Uterus (tissue), 4 donors: Measurements from ENCODE around the gene DDX24. TPM values are rescaled to one million over a fixed set of nuclear protein-coding genes. Genes with fewer than 3 reads are reported as not detected.

Source experiments
- DNase-seq, 2 donors: peaks; one replicate each; pipeline ENCODE4 v3.0.0-alpha.2; 2019 to 2020
- H3K27ac ChIP-seq, 2 donors: fragments of 200-600 bp; sonication (generic); 1 replicate in 1 of 2; 2 replicates in 1 of 2; pipeline ENCODE4 v1.5.1; 2016 to 2018
- H3K27me3 ChIP-seq, 2 donors: fragments of 200-600 bp; sonication (generic); one replicate each; pipeline ENCODE4 v1.5.1; 2018 to 2019; ENCODE audit warnings: control low read depth in 1 of 2
- H3K36me3 ChIP-seq, 2 donors: fragments of 200-600 bp; sonication (generic); one replicate each; pipeline ENCODE4 v1.5.1; 2019; ENCODE audit warnings: control low read depth in 1 of 2
- H3K4me1 ChIP-seq, 2 donors: fragments of 200-600 bp; sonication (generic); one replicate each; pipeline ENCODE4 v1.5.1; 2018 to 2019; ENCODE audit warnings: control low read depth in 1 of 2
- H3K4me3 ChIP-seq, 2 donors: fragments of 200-600 bp; sonication (generic); 1 replicate in 1 of 2; 2 replicates in 1 of 2; pipeline ENCODE4 v1.5.1; 2018 to 2019; ENCODE audit warnings: mild to moderate bottlenecking in 1 of 2
- H3K9me3 ChIP-seq, 2 donors: fragments of 200-600 bp; sonication (generic); one replicate each; pipeline ENCODE4 v1.5.1; 2019; ENCODE audit warnings: control low read depth in 1 of 2
- CTCF ChIP-seq, 4 experiments: fragments of 200-600 bp in 2 of 4; fragments of 450-650 bp in 2 of 4; sonication (generic) in 2 of 4; IDR thresholded peaks; one replicate each; pipeline ENCODE4 v1.5.1; 2016 to 2019; ENCODE audit warnings: antibody characterized with exemption in 4 of 4, mild to moderate bottlenecking in 2 of 4, moderate library complexity in 1 of 4
- POLR2A ChIP-seq, 2 donors: fragments of 450-650 bp; IDR thresholded peaks; one replicate each; pipeline ENCODE4 v1.6.1; 2016; ENCODE audit warnings: antibody characterized with exemption in 2 of 2, mild to moderate bottlenecking in 1 of 2, moderate library complexity in 1 of 2
- intact Hi-C: fragments of 100-400 bp; cut with DNase I; formaldehyde crosslinking; loops from one replicate; pipeline ENCODE4 v1.15.1; 2023; ENCODE audit warnings: low total_unique reads
- total RNA-seq, 4 donors: library from RNA; depleted of rRNA in 3 of 4; stranded (reverse); fragments of >200 nt in 3 of 4; gene quantifications; one replicate each; pipeline versions ENCODE4 v1.1.0 to v1.2.4, GENCODE V29; 2014 to 2023
- donor health status: DM: yes; HTN: yes; CAD: no.

Gene DDX24
- total RNA-seq, 4 donors from 2014 or later: 55.6 to 223 (median 116) TPM

GRCh38 chr14:94010625-94011024, 70.4 kb downstream of the DDX24 start:
- Histone ChIP-seq H3K27me3 (no peaks in the 10 kb centered on the region), H3K9me3 (no peaks in the 10 kb centered on the region), H3K27ac (no peak overlapping the region), H3K4me1 (no peaks in the 10 kb centered on the region), H3K36me3 (no peaks in the 10 kb centered on the region), H3K4me3 (no peak overlapping the region)
- DNase-seq: no peak
- no peak for TF ChIP-seq CTCF (IDR thresholded peaks at IDR 0.05)
- intact Hi-C loops: no loop called here

- no peak overlapping the region for H3K4me3 ChIP-seq
- intact Hi-C loops: no loop called here
- no peaks in the 10 kb centered on the region for H3K27me3 ChIP-seq
- H3K36me3 ChIP-seq: no peaks in the 10 kb centered on the region
- no peak for TF ChIP-seq CTCF (IDR thresholded peaks at IDR 0.05)
- TF ChIP-seq POLR2A (IDR thresholded peaks at IDR 0.05): no peak
- no peaks in the 10 kb centered on the region for H3K4me1 ChIP-seq
- DNase-seq: no peak
- no peaks in the 10 kb centered on the region for H3K9me3 ChIP-seq
- H3K27ac ChIP-seq: no peak overlapping the region
These were observed 71.2 kb downstream of the DDX24 start for GRCh38 chr14:94009767-94010166.

GRCh38 chr14:94008234-94008633, 72.8 kb downstream of the DDX24 start:
- H3K9me3 ChIP-seq: no peaks in the 10 kb centered on the region
- no peaks in the 10 kb centered on the region for H3K4me1 ChIP-seq
- no peak overlapping the region for H3K4me3 ChIP-seq
- DNase-seq: no peak
- H3K36me3 ChIP-seq: no peaks in the 10 kb centered on the region
- no peaks in the 10 kb centered on the region for H3K27me3 ChIP-seq
- intact Hi-C loops: no loop called here
- no peak overlapping the region for H3K27ac ChIP-seq
- TF ChIP-seq POLR2A (IDR thresholded peaks at IDR 0.05) (no peak), CTCF (IDR thresholded peaks at IDR 0.05) (no peak)

- no peaks in the 10 kb centered on the region for H3K36me3 ChIP-seq
- no peaks in the 10 kb centered on the region for H3K9me3 ChIP-seq
- intact Hi-C loops: no loop called here
- no peak overlapping the region for H3K4me3 ChIP-seq
- no peak for DNase-seq
- no peak overlapping the region for H3K27ac ChIP-seq
- no peaks in the 10 kb centered on the region for H3K27me3 ChIP-seq
- no peaks in the 10 kb centered on the region for H3K4me1 ChIP-seq
- TF ChIP-seq CTCF (IDR thresholded peaks at IDR 0.05) (peak in 1 of 4 experiments; percentile 13), POLR2A (IDR thresholded peaks at IDR 0.05) (no peak)
These were observed 75.5 kb downstream of the DDX24 start for GRCh38 chr14:94005324-94006073.

- H3K4me3 ChIP-seq: no peak overlapping the region
- intact Hi-C loops: no loop called here
- no peak for DNase-seq
These were observed 77.0 kb downstream of the DDX24 start for GRCh38 chr14:94004015-94004414.

More at GRCh38 chr14:94004015-94004414, 77.0 kb downstream of the DDX24 start:
- no peaks in the 10 kb centered on the region for H3K36me3 ChIP-seq
- no peaks in the 10 kb centered on the region for H3K4me1 ChIP-seq
- no peak overlapping the region for H3K27ac ChIP-seq
- TF ChIP-seq CTCF (IDR thresholded peaks at IDR 0.05): no peak
- TF ChIP-seq POLR2A (IDR thresholded peaks at IDR 0.05): no peak
- no peaks in the 10 kb centered on the region for H3K27me3 ChIP-seq
- no peaks in the 10 kb centered on the region for H3K9me3 ChIP-seq
